Memory B cell (primary cell): ENCODE results near the gene ZNF598.
A peak's percentile ranks its signal among the peaks of the same experiment; 100 is the strongest.
"Not testable (repeated sequence)": the region's sequence is repeated elsewhere in the genome, so short reads cannot be mapped to it uniquely, and the experiment has no call there.

ENCODE experiments used
- ATAC-seq: fragments of 150-1000 bp; cut with Tn5 transposase; 2 replicates; pipeline ENCODE4 v1.10.0; 2021; ENCODE audit warnings: low read depth, mild to moderate bottlenecking, moderate library complexity
- DNase-seq, 2 donors: peaks; one replicate each; pipeline ENCODE4 v3.0.0; 2022; ENCODE audit warnings: low spot score in 2 of 2
- H3K27ac Mint-ChIP-seq: one replicate; pipeline ENCODE4 v1.8.0; 2022; ENCODE audit warnings: mild to moderate bottlenecking, moderate library complexity, mixed read lengths
- H3K27me3 Mint-ChIP-seq: one replicate; pipeline ENCODE4 v1.8.0; 2022; ENCODE audit warnings: mixed read lengths
- H3K36me3 Mint-ChIP-seq: one replicate; pipeline ENCODE4 v1.8.0; 2022; ENCODE audit warnings: mild to moderate bottlenecking, mixed read lengths
- H3K4me1 Mint-ChIP-seq: one replicate; pipeline ENCODE4 v1.8.0; 2022; ENCODE audit warnings: mixed read lengths
- H3K4me3 Mint-ChIP-seq: one replicate; pipeline ENCODE4 v1.8.0; 2022; ENCODE audit warnings: mild to moderate bottlenecking, moderate library complexity, mixed read lengths
- H3K9me3 Mint-ChIP-seq: one replicate; pipeline ENCODE4 v1.8.0; 2022; ENCODE audit warnings: mixed read lengths

The ZNF598 gene

GRCh38 chr16:1963806-1964505 lies 45.7 kb downstream of the ZNF598 start:
- Mint-ChIP-seq H3K9me3 (no peaks in the 10 kb centered on the region), H3K36me3 (peaks cover 9% of the 10 kb centered on the region), H3K27ac (peak overlapping the region; percentile 99), H3K4me1 (peaks cover 37% of the 10 kb centered on the region), H3K4me3 (peak overlapping the region; percentile 95), H3K27me3 (no peaks in the 10 kb centered on the region)
- ATAC-seq (no peak), DNase-seq (no peak)

GRCh38 chr16:1962161-1963153 lies 47.2 kb downstream of the ZNF598 start:
- ATAC-seq, H3K36me3 Mint-ChIP-seq, H3K9me3 Mint-ChIP-seq, H3K27me3 Mint-ChIP-seq, DNase-seq: not testable (repeated sequence)
- peak overlapping the region; percentile 95 for H3K4me3 Mint-ChIP-seq
- peak overlapping the region; percentile 99 for H3K27ac Mint-ChIP-seq
- peaks cover 39% of the 10 kb centered on the region for H3K4me1 Mint-ChIP-seq

GRCh38 chr16:1961651-1962067 lies 48.0 kb downstream of the ZNF598 start:
- Mint-ChIP-seq H3K27me3 (no peaks in the 10 kb centered on the region), H3K36me3 (peaks cover 9% of the 10 kb centered on the region), H3K9me3 (no peaks in the 10 kb centered on the region), H3K27ac (peak overlapping the region; percentile 99), H3K4me3 (no peak overlapping the region), H3K4me1 (peaks cover 39% of the 10 kb centered on the region)
- ATAC-seq (no peak), DNase-seq (no peak)

GRCh38 chr16:1960665-1961630 lies 48.7 kb downstream of the ZNF598 start:
- H3K27me3 Mint-ChIP-seq, result no peaks in the 10 kb centered on the region
- peaks cover 39% of the 10 kb centered on the region for H3K4me1 Mint-ChIP-seq
- H3K27ac Mint-ChIP-seq, result peak overlapping the region; percentile 92
- peak; percentile 28 to 35 for DNase-seq
- H3K4me3 Mint-ChIP-seq, result peak overlapping the region; percentile 96
- no peaks in the 10 kb centered on the region for H3K9me3 Mint-ChIP-seq
- ATAC-seq, result no peak
- H3K36me3 Mint-ChIP-seq, result peaks cover 9% of the 10 kb centered on the region

- peaks cover 9% of the 10 kb centered on the region for H3K36me3 Mint-ChIP-seq
- peaks cover 35% of the 10 kb centered on the region for H3K4me1 Mint-ChIP-seq
- peak within 1 kb of the TSS; percentile 96 for H3K4me3 Mint-ChIP-seq
- no peaks in the 10 kb centered on the region for H3K27me3 Mint-ChIP-seq
- no peaks in the 10 kb centered on the region for H3K9me3 Mint-ChIP-seq
- H3K27ac Mint-ChIP-seq, result peak within 1 kb of the TSS; percentile 92
- ATAC-seq (peak; percentile 91), DNase-seq (peak; percentile 93 to 97)
These were observed 50.2 kb downstream of the ZNF598 start, which contains the start of gene NDUFB10 for GRCh38 chr16:1959269-1960039. Gene NDUFB10 (plus strand): TSS chr16:1959538. CDS start chr16:1959625, 87 bp downstream.

GRCh38 chr16:1958715-1959268 lies 50.8 kb downstream of the ZNF598 start:
- DNase-seq (peak in 1 of 2 donors; percentile 34), ATAC-seq (no peak)
- H3K9me3 Mint-ChIP-seq, result no peaks in the 10 kb centered on the region
- H3K4me3 Mint-ChIP-seq, result peak overlapping the region; percentile 96
- no peaks in the 10 kb centered on the region for H3K27me3 Mint-ChIP-seq
- H3K4me1 Mint-ChIP-seq, result peaks cover 31% of the 10 kb centered on the region
- no peak overlapping the region for H3K27ac Mint-ChIP-seq
- H3K36me3 Mint-ChIP-seq, result peaks cover 9% of the 10 kb centered on the region

- ATAC-seq, H3K27me3 Mint-ChIP-seq, H3K36me3 Mint-ChIP-seq, H3K27ac Mint-ChIP-seq, H3K4me3 Mint-ChIP-seq, DNase-seq, H3K9me3 Mint-ChIP-seq: not testable (repeated sequence)
- peaks cover 26% of the 10 kb centered on the region for H3K4me1 Mint-ChIP-seq
These were observed 51.5 kb downstream of the ZNF598 start for GRCh38 chr16:1958143-1958491.

- not testable (repeated sequence) for ATAC-seq, H3K27ac Mint-ChIP-seq, H3K4me3 Mint-ChIP-seq, DNase-seq, H3K9me3 Mint-ChIP-seq, H3K27me3 Mint-ChIP-seq, H3K36me3 Mint-ChIP-seq
- peaks cover 22% of the 10 kb centered on the region for H3K4me1 Mint-ChIP-seq
These were observed 52.0 kb downstream of the ZNF598 start for GRCh38 chr16:1957434-1958142.

- H3K9me3 Mint-ChIP-seq, result no peaks in the 10 kb centered on the region
- ATAC-seq (no peak), DNase-seq (no peak)
- H3K4me3 Mint-ChIP-seq, result no peak overlapping the region
- peaks cover 4% of the 10 kb centered on the region for H3K27me3 Mint-ChIP-seq
- no peak overlapping the region for H3K27ac Mint-ChIP-seq
- no peaks in the 10 kb centered on the region for H3K4me1 Mint-ChIP-seq
- no peaks in the 10 kb centered on the region for H3K36me3 Mint-ChIP-seq
These were observed 55.9 kb downstream of the ZNF598 start for GRCh38 chr16:1953734-1954133.

GRCh38 chr16:1950559-1950958 lies 59.1 kb downstream of the ZNF598 start:
- H3K4me3 Mint-ChIP-seq, result no peak overlapping the region
- no peak overlapping the region for H3K27ac Mint-ChIP-seq
- DNase-seq (no peak), ATAC-seq (no peak)
- H3K4me1 Mint-ChIP-seq, result no peaks in the 10 kb centered on the region
- no peaks in the 10 kb centered on the region for H3K36me3 Mint-ChIP-seq
- peaks cover 7% of the 10 kb centered on the region for H3K27me3 Mint-ChIP-seq
- H3K9me3 Mint-ChIP-seq, result no peaks in the 10 kb centered on the region

- H3K4me1 Mint-ChIP-seq, result no peaks in the 10 kb centered on the region
These were observed 59.6 kb downstream of the ZNF598 start for GRCh38 chr16:1950047-1950446.

GRCh38 chr16:1949507-1949906 lies 60.1 kb downstream of the ZNF598 start:
- DNase-seq (no peak), ATAC-seq (no peak)
- Mint-ChIP-seq H3K27ac (no peak overlapping the region), H3K4me3 (no peak overlapping the region), H3K27me3 (peaks cover 7% of the 10 kb centered on the region), H3K4me1 (no peaks in the 10 kb centered on the region), H3K9me3 (no peaks in the 10 kb centered on the region), H3K36me3 (no peaks in the 10 kb centered on the region)

More at GRCh38 chr16:1950047-1950446, 59.6 kb downstream of the ZNF598 start:
- Mint-ChIP-seq H3K27ac (no peak overlapping the region), H3K4me3 (no peak overlapping the region), H3K27me3 (peaks cover 7% of the 10 kb centered on the region), H3K36me3 (no peaks in the 10 kb centered on the region), H3K9me3 (no peaks in the 10 kb centered on the region)
- ATAC-seq (no peak), DNase-seq (no peak)
